GM13976 (cell line): ENCODE data around the gene ZIC2.

ENCODE experiments used
- DNase-seq: peaks from one replicate; pipeline ENCODE4 v3.0.0; 2012; ENCODE audit warnings: low spot score
- in situ Hi-C: fragments of 300-500 bp; cut with MboI; formaldehyde crosslinking; loops from one replicate; pipeline ENCODE4 v1.12.0; 2022; ENCODE audit warnings: low sequenced_read_pairs, mixed read lengths, inconsistent platforms; ENCODE audit not compliant: unreplicated experiment
- TF ChIP-seq, protein P1 (sequence below): IDR thresholded peaks from 2 replicates; pipeline ENCODE4 v1.5.1; 2012; ENCODE audit warnings: borderline replicate concordance, mild to moderate bottlenecking; ENCODE audit not compliant: insufficient read depth; ENCODE audit errors: extremely low read depth, missing control alignments, control extremely low read depth

The ZIC2 gene

DNA sequence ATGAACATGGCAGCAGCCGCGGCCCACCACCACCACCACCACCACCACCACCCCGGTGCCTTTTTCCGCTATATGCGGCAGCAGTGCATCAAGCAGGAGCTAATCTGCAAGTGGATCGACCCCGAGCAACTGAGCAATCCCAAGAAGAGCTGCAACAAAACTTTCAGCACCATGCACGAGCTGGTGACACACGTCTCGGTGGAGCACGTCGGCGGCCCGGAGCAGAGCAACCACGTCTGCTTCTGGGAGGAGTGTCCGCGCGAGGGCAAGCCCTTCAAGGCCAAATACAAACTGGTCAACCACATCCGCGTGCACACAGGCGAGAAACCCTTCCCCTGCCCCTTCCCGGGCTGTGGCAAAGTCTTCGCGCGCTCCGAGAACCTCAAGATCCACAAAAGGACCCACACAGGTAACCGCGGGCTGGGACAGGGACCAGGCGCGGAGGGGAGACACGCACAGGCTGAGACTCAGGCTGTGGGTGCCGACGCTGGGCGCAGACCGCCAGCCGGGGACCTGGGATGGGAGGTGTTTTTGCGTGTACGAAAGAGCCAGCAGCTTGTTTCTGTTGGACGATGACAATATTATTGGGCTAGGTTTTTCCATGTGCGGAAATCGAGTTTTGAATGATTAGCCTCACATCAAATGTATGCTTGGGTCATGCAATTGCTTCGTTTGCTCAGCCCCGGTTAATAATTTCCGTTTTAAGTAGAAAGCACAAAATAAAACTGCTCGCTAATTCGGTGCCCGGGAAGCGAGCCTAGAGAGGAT lies 1.3 kb downstream of the ZIC2 start:
- TF ChIP-seq, protein P1, sequence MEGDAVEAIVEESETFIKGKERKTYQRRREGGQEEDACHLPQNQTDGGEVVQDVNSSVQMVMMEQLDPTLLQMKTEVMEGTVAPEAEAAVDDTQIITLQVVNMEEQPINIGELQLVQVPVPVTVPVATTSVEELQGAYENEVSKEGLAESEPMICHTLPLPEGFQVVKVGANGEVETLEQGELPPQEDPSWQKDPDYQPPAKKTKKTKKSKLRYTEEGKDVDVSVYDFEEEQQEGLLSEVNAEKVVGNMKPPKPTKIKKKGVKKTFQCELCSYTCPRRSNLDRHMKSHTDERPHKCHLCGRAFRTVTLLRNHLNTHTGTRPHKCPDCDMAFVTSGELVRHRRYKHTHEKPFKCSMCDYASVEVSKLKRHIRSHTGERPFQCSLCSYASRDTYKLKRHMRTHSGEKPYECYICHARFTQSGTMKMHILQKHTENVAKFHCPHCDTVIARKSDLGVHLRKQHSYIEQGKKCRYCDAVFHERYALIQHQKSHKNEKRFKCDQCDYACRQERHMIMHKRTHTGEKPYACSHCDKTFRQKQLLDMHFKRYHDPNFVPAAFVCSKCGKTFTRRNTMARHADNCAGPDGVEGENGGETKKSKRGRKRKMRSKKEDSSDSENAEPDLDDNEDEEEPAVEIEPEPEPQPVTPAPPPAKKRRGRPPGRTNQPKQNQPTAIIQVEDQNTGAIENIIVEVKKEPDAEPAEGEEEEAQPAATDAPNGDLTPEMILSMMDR = no peak
- in situ Hi-C loops = no loop called here
- DNase-seq = no peak

DNA sequence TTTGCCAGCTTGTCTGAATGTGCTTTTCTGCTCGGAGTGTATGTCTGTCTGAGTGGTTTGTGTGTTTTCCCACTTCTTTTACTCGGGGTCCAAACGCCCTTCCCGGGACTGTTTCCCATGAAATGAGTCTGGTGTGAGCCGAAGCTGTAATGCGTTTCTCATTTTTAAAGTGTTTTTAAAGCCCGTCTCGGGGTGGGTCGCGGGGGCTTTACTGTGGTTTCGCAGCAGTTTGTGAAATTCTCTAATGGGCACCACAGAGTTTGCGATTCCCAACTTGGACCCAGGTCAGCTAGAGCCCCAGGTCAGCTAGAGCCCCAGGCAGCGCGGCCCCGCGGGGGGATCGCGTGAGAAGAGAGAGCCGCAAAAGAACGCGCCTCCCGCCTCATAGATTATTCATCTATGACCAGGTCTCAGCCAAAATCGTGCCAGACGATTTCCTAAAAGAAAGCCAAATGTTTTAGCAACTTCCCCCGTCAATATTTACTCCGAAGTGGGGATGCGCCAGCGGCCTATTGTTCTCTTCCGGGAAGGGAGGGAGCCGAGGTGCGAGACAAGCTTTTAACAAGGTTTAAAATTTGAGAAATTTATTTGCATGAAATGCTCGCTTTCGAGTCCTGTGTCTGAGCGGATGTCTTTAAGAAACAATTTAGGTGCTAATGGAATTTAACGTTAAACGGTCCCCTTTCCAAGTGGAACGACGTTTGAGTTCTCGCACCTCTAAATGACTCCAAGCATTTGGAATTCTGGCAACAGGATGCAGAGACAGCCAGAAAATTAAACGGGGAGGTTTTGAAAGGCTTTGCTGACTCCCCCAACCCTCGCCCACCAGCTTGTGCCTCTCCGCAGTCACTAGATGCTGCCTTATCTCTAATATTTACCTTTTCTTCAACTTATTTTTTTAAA lies 2.2 kb downstream of the ZIC2 start:
- no peak for DNase-seq
- in situ Hi-C loops = no loop called here
- TF ChIP-seq, protein P1 = no peak

DNA sequence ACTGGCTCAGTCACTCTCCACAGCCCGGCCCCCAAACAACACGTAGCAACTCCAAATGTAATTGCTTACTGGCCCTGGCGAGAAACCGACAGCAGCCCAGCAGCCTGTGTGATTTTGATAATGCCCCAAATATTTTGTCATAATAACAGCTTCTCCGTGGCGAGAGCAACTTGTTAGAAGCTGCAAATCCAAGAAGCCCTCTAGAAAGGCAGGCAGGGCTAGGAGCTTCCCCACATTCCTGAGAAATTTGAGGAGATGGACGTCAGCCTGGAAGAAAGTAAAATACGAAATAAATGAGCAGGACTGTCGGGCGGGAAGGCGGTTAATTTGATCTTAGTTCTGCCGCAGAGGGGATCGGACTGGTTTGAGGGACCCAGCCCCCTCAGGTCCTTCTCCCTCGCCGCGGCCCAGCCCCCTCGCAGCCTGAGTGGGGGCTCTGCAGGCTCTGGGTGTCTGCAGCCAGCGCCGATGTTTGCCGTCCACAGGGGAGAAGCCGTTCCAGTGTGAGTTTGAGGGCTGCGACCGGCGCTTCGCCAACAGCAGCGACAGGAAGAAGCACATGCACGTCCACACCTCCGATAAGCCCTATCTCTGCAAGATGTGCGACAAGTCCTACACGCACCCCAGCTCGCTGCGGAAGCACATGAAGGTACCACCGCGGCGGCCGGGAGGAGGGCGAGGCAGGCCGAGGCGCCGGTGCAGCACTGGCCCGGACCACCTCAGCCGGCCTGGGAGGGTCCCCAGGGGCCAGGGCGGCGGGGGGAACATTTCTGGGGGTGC lies 3.1 kb downstream of the ZIC2 start:
- TF ChIP-seq, protein P1 = no peak
- no peak for DNase-seq
- in situ Hi-C loops = no loop called here

DNA sequence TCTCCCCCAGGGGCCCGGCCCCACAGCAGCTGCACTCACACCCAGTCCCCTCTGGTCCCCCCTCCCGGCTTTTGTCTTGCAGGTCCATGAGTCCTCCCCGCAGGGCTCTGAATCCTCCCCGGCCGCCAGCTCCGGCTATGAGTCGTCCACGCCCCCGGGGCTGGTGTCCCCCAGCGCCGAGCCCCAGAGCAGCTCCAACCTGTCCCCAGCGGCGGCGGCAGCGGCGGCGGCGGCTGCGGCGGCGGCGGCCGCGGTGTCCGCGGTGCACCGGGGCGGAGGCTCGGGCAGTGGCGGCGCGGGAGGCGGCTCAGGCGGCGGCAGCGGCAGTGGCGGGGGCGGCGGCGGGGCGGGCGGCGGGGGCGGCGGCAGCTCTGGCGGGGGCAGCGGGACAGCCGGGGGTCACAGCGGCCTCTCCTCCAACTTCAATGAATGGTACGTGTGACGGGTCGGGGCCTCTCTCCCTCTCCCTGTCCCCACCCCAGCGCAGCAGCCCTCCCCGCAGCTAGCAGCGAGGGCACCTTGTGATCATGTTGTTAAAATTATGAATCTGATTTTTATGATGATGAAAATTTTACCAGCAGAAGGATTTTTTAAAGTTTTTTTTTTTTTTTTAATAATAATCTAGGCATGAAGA lies 3.8 kb downstream of the ZIC2 start:
- in situ Hi-C loops = no loop called here
- TF ChIP-seq, protein P1 = no peak
- no peak for DNase-seq

DNA sequence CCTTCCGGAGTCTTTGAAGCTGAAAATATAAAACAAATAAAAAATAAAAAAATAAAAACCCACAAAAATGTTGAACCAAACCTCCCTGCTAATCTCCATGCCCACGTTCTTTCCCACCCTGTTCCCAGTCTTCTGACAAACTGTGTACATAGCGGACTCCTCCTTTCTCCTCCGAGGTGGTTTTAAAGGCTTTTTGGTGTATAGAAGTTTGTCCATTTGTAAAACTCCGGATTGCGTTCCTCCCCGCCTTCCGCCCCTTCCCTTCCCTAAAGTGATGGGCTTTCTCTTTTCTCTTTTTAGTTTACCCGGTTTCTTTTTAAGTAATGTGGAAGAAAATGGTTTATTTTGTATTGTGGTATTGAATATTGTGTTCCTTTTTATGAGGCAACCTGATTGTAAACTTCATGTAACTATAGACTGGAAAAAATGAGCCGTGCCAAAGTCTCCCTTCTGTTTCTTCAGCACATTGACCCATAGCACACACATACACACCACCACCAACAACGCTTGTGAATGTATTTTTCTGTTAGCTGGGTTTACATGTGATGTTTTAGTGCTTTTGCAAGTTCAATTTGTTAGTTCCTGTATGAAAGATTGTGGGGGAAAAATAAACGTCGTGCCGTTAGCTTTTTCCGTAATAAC lies 4.4 kb downstream of the ZIC2 start:
- DNase-seq = no peak
- in situ Hi-C loops = no loop called here

More for the DNA sequence above, 4.4 kb downstream of the ZIC2 start:
- TF ChIP-seq, protein P1 = no peak
